SIG-M5 treated with dmso at 0.1 percent for 504 hours (cell line): Measurements from ENCODE around the gene CCDC187.
"Not testable (repeated sequence)": the region's sequence is repeated elsewhere in the genome, so short reads cannot be mapped to it uniquely, and the experiment has no call there.

Experiments used
- DNase-seq: peaks from one replicate; lab custom pipeline; 2025; ENCODE audit not compliant: unreplicated experiment; lab: John Stamatoyannopoulos, UW

The CCDC187 gene

GRCh38 chr9:136244122-136244968 lies 59.5 kb downstream of the CCDC187 start:
- DNase-seq: no peak

- no peak for DNase-seq
Measured at GRCh38 chr9:136243631-136244030, 60.3 kb downstream of the CCDC187 start.

GRCh38 chr9:136242918-136243525 lies 60.9 kb downstream of the CCDC187 start:
- peak; percentile 7 for DNase-seq

- no peak for DNase-seq
Measured at GRCh38 chr9:136242248-136242647, 61.6 kb downstream of the CCDC187 start.

GRCh38 chr9:136241542-136241941 lies 62.4 kb downstream of the CCDC187 start:
- DNase-seq: no peak

- no peak for DNase-seq
Measured at GRCh38 chr9:136240941-136241340, 63.0 kb downstream of the CCDC187 start.

- DNase-seq: peak; percentile 49
Measured at GRCh38 chr9:136239983-136240330, 63.9 kb downstream of the CCDC187 start.

GRCh38 chr9:136239135-136239982 lies 64.5 kb downstream of the CCDC187 start:
- no peak for DNase-seq

GRCh38 chr9:136238342-136238732 lies 65.6 kb downstream of the CCDC187 start:
- DNase-seq: no peak

- DNase-seq: no peak
Measured at GRCh38 chr9:136237486-136238341, 66.2 kb downstream of the CCDC187 start.

- DNase-seq: not testable (repeated sequence)
Measured at GRCh38 chr9:136236471-136237410, 67.2 kb downstream of the CCDC187 start.

GRCh38 chr9:136235709-136236455 lies 68.0 kb downstream of the CCDC187 start:
- no peak for DNase-seq

GRCh38 chr9:136235171-136235570 lies 68.7 kb downstream of the CCDC187 start:
- DNase-seq: no peak

- DNase-seq: no peak
Measured at GRCh38 chr9:136234597-136234996, 69.3 kb downstream of the CCDC187 start.

GRCh38 chr9:136233868-136234267 lies 70.0 kb downstream of the CCDC187 start:
- no peak for DNase-seq

- no peak for DNase-seq
Measured at GRCh38 chr9:136233411-136233810, 70.5 kb downstream of the CCDC187 start.

- no peak for DNase-seq
Measured at GRCh38 chr9:136232969-136233368, 70.9 kb downstream of the CCDC187 start.

- DNase-seq: no peak
Measured at GRCh38 chr9:136231478-136232297, 72.2 kb downstream of the CCDC187 start.
